ENCODE data around the gene PEX5. TPM values are rescaled to one million over a fixed set of nuclear protein-coding genes. Genes with fewer than 3 reads are reported as not detected.

PEX5 gene
- total RNA-seq, 4 donors from 2014 or later, result 51.8 to 67.4 (median 58.0) TPM

DNA sequence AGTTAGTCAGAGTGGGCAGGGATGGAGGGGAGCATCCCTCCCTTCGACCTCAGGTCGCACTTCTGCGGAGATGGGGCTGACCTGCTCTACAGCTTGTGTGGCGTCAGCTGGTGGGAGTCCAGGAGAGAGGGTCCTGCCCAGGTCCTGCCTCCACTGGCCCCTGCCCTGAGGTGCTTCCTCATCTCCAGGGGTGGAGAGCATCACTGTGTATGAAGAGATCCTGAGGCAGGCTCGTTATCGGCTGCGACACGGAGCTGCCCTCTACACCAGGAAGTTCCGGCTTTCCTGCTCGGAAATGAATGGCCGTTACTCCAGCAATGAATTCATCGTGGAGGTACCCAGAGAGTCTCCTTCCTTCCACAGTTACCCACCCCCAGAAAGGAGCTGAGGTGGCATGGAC lies 39.1 kb upstream of the PEX5 start:
- Histone ChIP-seq H3K4me1 (no peaks in the 10 kb centered on the region), H3K4me3 (no peak overlapping the region), H3K36me3 (no peaks in the 10 kb centered on the region), H3K9me3 (no peaks in the 10 kb centered on the region), H3K27me3 (no peaks in the 10 kb centered on the region), H3K27ac (no peak overlapping the region)
- no peak for DNase-seq
- TF ChIP-seq CTCF (IDR thresholded peaks at IDR 0.05) (no peak), POLR2A (IDR thresholded peaks at IDR 0.05) (no peak)
- intact Hi-C loops (cut with DNase I; ENCODE audit: low total_unique reads), result no loop called here

GRCh38 chr12:7150841-7151240 lies 38.6 kb upstream of the PEX5 start:
- H3K36me3 ChIP-seq, result no peaks in the 10 kb centered on the region
- H3K4me1 ChIP-seq, result no peaks in the 10 kb centered on the region
- H3K9me3 ChIP-seq, result no peaks in the 10 kb centered on the region
- TF ChIP-seq POLR2A (IDR thresholded peaks at IDR 0.05) (no peak), CTCF (IDR thresholded peaks at IDR 0.05) (no peak)
- DNase-seq, result no peak
- H3K4me3 ChIP-seq, result no peak overlapping the region
- no peaks in the 10 kb centered on the region for H3K27me3 ChIP-seq
- H3K27ac ChIP-seq, result no peak overlapping the region
- intact Hi-C loops (cut with DNase I; ENCODE audit: low total_unique reads), result no loop called here

DNA sequence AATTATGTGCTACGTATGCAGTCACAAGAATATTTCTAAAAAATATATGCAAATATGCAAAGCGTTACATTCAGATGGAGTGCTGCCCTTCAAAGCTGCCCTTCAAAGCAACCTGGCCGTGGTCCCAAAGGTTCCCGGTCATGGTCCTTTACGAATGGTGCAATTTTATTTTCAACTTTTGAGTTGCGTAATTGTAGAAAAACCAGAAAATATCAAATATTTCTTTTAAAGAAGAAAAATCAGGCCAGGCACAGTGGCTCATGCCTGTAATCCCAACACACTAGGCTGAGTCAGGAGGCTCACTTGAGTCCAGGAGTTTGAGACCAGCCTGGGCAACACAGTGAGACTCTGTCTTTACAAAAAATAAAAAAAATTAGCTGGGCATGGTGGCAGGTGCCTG lies 38.0 kb upstream of the PEX5 start:
- H3K4me1 ChIP-seq, result no peaks in the 10 kb centered on the region
- no peak for DNase-seq
- no peak for TF ChIP-seq POLR2A (IDR thresholded peaks at IDR 0.05)
- TF ChIP-seq CTCF (IDR thresholded peaks at IDR 0.05), result no peak
- H3K27me3 ChIP-seq, result no peaks in the 10 kb centered on the region
- H3K36me3 ChIP-seq, result no peaks in the 10 kb centered on the region
- intact Hi-C loops (cut with DNase I; ENCODE audit: low total_unique reads), result no loop called here
- H3K4me3 ChIP-seq, result no peak overlapping the region
- H3K9me3 ChIP-seq, result no peaks in the 10 kb centered on the region
- no peak overlapping the region for H3K27ac ChIP-seq

GRCh38 chr12:7152818-7153217 lies 36.7 kb upstream of the PEX5 start:
- intact Hi-C loops (cut with DNase I; ENCODE audit: low total_unique reads), result no loop called here
- no peaks in the 10 kb centered on the region for H3K27me3 ChIP-seq
- no peaks in the 10 kb centered on the region for H3K4me1 ChIP-seq
- no peak for TF ChIP-seq POLR2A (IDR thresholded peaks at IDR 0.05)
- no peak for TF ChIP-seq CTCF (IDR thresholded peaks at IDR 0.05)
- H3K9me3 ChIP-seq, result no peaks in the 10 kb centered on the region
- H3K4me3 ChIP-seq, result no peak overlapping the region
- H3K27ac ChIP-seq, result no peak overlapping the region
- no peaks in the 10 kb centered on the region for H3K36me3 ChIP-seq
- DNase-seq, result no peak

GRCh38 chr12:7154042-7154441 lies 35.4 kb upstream of the PEX5 start:
- no peak for TF ChIP-seq POLR2A (IDR thresholded peaks at IDR 0.05)
- TF ChIP-seq CTCF (IDR thresholded peaks at IDR 0.05), result no peak
- no peaks in the 10 kb centered on the region for H3K36me3 ChIP-seq
- intact Hi-C loops (cut with DNase I; ENCODE audit: low total_unique reads), result no loop called here
- no peak overlapping the region for H3K27ac ChIP-seq
- no peaks in the 10 kb centered on the region for H3K4me1 ChIP-seq
- DNase-seq, result no peak
- no peak overlapping the region for H3K4me3 ChIP-seq
- H3K27me3 ChIP-seq, result no peaks in the 10 kb centered on the region
- no peaks in the 10 kb centered on the region for H3K9me3 ChIP-seq
